ENCODE results near the gene ALCAM.
A peak's percentile ranks its signal among the peaks of the same experiment; 100 is the strongest.

ALCAM gene

DNA sequence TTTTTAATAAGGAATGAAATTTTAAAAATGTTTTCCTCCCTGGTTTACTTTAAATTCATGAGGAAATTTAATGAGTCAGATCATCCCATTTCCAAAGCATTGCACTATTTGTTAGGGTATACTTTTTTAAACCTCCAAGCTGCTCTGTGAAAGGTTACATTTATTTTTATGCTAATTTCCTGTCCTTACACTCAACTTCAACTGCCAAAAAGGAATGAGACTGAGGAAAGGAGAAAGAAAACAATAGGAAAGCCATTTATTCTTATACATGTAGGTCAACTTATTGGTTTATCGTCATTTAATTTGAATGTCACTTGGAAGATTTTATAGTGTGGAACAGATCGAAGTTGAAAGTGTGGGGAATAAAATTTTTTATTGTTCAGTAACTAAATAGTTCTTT lies 104.1 kb downstream of the ALCAM start:
- no peak overlapping the region for H3K4me3 ChIP-seq (replicated peaks; ENCODE audit: low read depth, low read length)
- DNase-seq (ENCODE audit: low read depth): no peak
- TF ChIP-seq, protein P1, sequence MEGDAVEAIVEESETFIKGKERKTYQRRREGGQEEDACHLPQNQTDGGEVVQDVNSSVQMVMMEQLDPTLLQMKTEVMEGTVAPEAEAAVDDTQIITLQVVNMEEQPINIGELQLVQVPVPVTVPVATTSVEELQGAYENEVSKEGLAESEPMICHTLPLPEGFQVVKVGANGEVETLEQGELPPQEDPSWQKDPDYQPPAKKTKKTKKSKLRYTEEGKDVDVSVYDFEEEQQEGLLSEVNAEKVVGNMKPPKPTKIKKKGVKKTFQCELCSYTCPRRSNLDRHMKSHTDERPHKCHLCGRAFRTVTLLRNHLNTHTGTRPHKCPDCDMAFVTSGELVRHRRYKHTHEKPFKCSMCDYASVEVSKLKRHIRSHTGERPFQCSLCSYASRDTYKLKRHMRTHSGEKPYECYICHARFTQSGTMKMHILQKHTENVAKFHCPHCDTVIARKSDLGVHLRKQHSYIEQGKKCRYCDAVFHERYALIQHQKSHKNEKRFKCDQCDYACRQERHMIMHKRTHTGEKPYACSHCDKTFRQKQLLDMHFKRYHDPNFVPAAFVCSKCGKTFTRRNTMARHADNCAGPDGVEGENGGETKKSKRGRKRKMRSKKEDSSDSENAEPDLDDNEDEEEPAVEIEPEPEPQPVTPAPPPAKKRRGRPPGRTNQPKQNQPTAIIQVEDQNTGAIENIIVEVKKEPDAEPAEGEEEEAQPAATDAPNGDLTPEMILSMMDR (IDR thresholded peaks at IDR 0.05; ENCODE audit: low read length, missing control alignments): no peak

- DNase-seq (ENCODE audit: low read depth): peak; percentile 76
- TF ChIP-seq, protein P1 (IDR thresholded peaks at IDR 0.05; ENCODE audit: low read length, missing control alignments): no peak
- no peak overlapping the region for H3K4me3 ChIP-seq (replicated peaks; ENCODE audit: low read depth, low read length)
These were observed 107.0 kb downstream of the ALCAM start for GRCh38 chr3:105473521-105474223.

GRCh38 chr3:105480768-105481167 lies 114.1 kb downstream of the ALCAM start:
- no peak overlapping the region for H3K4me3 ChIP-seq (replicated peaks; ENCODE audit: low read depth, low read length)
- TF ChIP-seq, protein P1 (IDR thresholded peaks at IDR 0.05; ENCODE audit: low read length, missing control alignments): no peak
- no peak for DNase-seq (ENCODE audit: low read depth)

DNA sequence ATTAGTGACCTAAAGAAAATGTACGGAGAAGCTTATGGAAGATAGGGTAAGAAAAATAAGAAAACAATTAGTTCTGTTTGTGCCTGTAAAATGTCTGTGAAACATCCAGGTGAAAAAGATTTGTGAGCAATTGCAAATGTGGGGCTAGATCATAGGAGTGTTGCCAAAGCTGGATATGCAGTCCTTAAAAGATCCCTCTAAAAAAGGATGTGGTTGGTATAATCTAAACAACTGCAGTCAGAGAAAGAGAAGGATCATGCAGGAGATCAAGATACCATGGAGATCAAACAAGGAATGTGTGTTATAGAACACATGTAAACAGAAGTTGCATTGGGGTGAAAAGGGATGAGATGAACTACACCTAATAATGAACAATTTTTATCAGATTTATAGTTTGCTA lies 116.8 kb downstream of the ALCAM start:
- no peak overlapping the region for H3K4me3 ChIP-seq (replicated peaks; ENCODE audit: low read depth, low read length)
- TF ChIP-seq, protein P1 (IDR thresholded peaks at IDR 0.05; ENCODE audit: low read length, missing control alignments): no peak
- DNase-seq (ENCODE audit: low read depth): no peak

DNA sequence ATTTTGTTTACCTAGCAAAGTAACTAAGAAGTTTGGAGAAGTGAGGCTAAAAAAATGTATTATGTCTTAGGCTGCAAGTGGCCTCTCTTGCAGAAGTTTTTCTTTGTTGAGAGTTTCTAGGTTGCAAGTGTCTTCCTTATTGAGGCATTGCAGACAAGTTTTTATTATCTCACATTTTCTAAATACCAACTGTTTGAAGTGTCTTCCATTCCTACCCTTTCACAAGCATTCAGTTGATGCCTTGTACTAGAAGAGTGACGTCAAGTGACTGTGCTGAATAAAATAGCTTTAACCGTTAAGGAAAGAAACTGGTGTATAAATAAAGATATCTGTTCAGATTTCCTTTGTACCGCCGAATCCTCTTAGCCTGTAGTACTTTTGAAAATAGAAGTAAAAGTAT lies 123.3 kb downstream of the ALCAM start:
- H3K4me3 ChIP-seq (replicated peaks; ENCODE audit: low read depth, low read length): no peak overlapping the region
- TF ChIP-seq, protein P1 (IDR thresholded peaks at IDR 0.05; ENCODE audit: low read length, missing control alignments): no peak
- peak; percentile 26 for DNase-seq (ENCODE audit: low read depth)

DNA sequence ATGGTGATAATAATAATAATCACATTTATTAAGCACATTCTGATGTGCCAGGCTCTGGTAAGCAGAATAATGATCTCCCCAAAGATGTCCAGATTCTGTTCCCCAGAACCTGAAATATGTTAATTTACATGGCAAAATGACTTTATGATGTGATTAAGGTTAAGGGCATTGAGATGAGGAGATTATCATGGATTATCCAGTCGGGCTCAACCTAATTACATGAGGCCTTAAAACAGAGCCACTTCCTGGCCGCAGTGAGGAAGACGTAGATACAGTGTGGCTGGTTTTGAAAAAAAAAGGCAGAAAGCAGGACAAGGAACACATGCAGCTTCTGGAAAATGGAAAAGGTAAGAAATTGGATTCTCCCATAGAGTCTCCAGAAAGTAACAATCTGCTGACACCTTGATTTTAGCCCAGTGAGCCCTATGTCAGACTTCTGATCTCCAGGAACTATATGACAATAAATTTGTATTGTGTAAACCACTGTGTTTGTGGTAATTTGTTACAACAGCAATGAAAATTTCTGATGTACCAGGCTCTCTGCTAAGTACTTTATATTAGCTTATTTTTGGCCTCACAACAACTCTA lies 126.7 kb downstream of the ALCAM start:
- DNase-seq (ENCODE audit: low read depth): no peak
- TF ChIP-seq, protein P1 (IDR thresholded peaks at IDR 0.05; ENCODE audit: low read length, missing control alignments): no peak
- H3K4me3 ChIP-seq (replicated peaks; ENCODE audit: low read depth, low read length): no peak overlapping the region

DNA sequence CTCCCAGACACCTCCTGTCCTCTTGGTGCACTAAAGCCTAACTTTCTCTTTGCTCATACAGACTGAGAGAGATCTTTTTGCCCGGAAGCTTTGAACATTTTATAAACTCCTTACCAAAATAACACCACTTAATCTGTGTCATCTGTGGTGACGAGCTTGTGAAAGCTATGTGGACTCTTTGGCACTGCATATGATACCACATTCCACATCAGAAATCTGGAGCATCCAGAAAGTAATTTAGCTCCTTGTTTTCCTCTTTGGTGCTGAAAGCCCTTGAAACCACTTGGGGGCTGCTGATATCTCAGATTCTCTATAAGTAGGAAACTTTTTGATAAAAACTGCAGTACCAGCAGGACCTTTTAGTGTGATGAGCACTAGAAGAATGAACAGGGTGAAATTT lies 128.3 kb downstream of the ALCAM start:
- no peak overlapping the region for H3K4me3 ChIP-seq (replicated peaks; ENCODE audit: low read depth, low read length)
- DNase-seq (ENCODE audit: low read depth): peak; percentile 29
- TF ChIP-seq, protein P1 (IDR thresholded peaks at IDR 0.05; ENCODE audit: low read length, missing control alignments): no peak
